WERI-Rb-1 (cell line): Measurements from ENCODE around the gene SLC22A31.
"Not testable (repeated sequence)": the region's sequence is repeated elsewhere in the genome, so short reads cannot be mapped to it uniquely, and the experiment has no call there.

Experiments
- DNase-seq: peaks from one replicate; pipeline ENCODE4 v3.0.0-alpha.2; 2020
- H3K27ac ChIP-seq: fragments of 250-450 bp; sonication (Bioruptor Pico); 2 replicates; pipeline ENCODE4 v1.5.1; 2020; ENCODE audit warnings: mild to moderate bottlenecking, moderate library complexity
- H3K27me3 ChIP-seq: fragments of 250-450 bp; sonication (Bioruptor Pico); 2 replicates; pipeline ENCODE4 v1.5.1; 2021; ENCODE audit warnings: mild to moderate bottlenecking, low read depth, moderate library complexity; ENCODE audit not compliant: insufficient read depth, severe bottlenecking
- H3K36me3 ChIP-seq: fragments of 250-450 bp; sonication (Bioruptor Pico); 2 replicates; pipeline ENCODE4 v1.5.1; 2020; ENCODE audit warnings: mild to moderate bottlenecking, moderate library complexity
- H3K4me3 ChIP-seq: 2 replicates; pipeline ENCODE4 v1.5.1; 2011; ENCODE audit warnings: low read depth, mild to moderate bottlenecking, control low read depth, low read length
- H3K9me3 ChIP-seq: fragments of 250-450 bp; sonication (Bioruptor Pico); 2 replicates; pipeline ENCODE4 v1.5.1; 2021; ENCODE audit warnings: mild to moderate bottlenecking, moderate library complexity; ENCODE audit not compliant: severe bottlenecking
- CTCF ChIP-seq: IDR thresholded peaks from 2 replicates; pipeline ENCODE4 v1.5.1; 2011; ENCODE audit warnings: low read depth, mild to moderate bottlenecking, control low read depth, inconsistent platforms, low read length

Gene SLC22A31

GRCh38 chr16:89170346-89171215 is 29.8 kb downstream of the SLC22A31 start:
- Histone ChIP-seq H3K4me3 (peak overlapping the region; percentile 33), H3K27me3 (no peaks in the 10 kb centered on the region), H3K27ac (no peak overlapping the region), H3K9me3 (no peaks in the 10 kb centered on the region), H3K36me3 (no peaks in the 10 kb centered on the region)
- 0 out of 2 replicates have a peak, but pooled peaks have one; percentile 15 for TF ChIP-seq CTCF
- peak; percentile 73 for DNase-seq

- no peak overlapping the region for H3K4me3 ChIP-seq
- no peak overlapping the region for H3K27ac ChIP-seq
- H3K27me3 ChIP-seq: no peaks in the 10 kb centered on the region
- no peak for TF ChIP-seq CTCF
- H3K9me3 ChIP-seq: no peaks in the 10 kb centered on the region
- DNase-seq: no peak
- H3K36me3 ChIP-seq: no peaks in the 10 kb centered on the region
These were observed 30.6 kb downstream of the SLC22A31 start for GRCh38 chr16:89169778-89170177.

GRCh38 chr16:89168381-89169189 is 31.8 kb downstream of the SLC22A31 start:
- H3K27ac ChIP-seq: no peak overlapping the region
- DNase-seq: no peak
- no peaks in the 10 kb centered on the region for H3K36me3 ChIP-seq
- no peaks in the 10 kb centered on the region for H3K27me3 ChIP-seq
- no peak for TF ChIP-seq CTCF
- no peak overlapping the region for H3K4me3 ChIP-seq
- no peaks in the 10 kb centered on the region for H3K9me3 ChIP-seq

- Histone ChIP-seq H3K27ac (peak overlapping the region; percentile 56), H3K9me3 (no peaks in the 10 kb centered on the region), H3K4me3 (no peak overlapping the region), H3K27me3 (no peaks in the 10 kb centered on the region), H3K36me3 (no peaks in the 10 kb centered on the region)
- TF ChIP-seq CTCF: peak; percentile 81
- DNase-seq: peak; percentile 90
These were observed 32.9 kb downstream of the SLC22A31 start for GRCh38 chr16:89167425-89167941.

GRCh38 chr16:89166696-89167424 is 33.5 kb downstream of the SLC22A31 start:
- no peaks in the 10 kb centered on the region for H3K36me3 ChIP-seq
- H3K27me3 ChIP-seq: no peaks in the 10 kb centered on the region
- DNase-seq: no peak
- peak overlapping the region; percentile 56 for H3K27ac ChIP-seq
- no peak overlapping the region for H3K4me3 ChIP-seq
- no peaks in the 10 kb centered on the region for H3K9me3 ChIP-seq
- no peak for TF ChIP-seq CTCF

GRCh38 chr16:89165681-89165979 is 34.7 kb downstream of the SLC22A31 start:
- not testable (repeated sequence) for H3K27me3 ChIP-seq, H3K36me3 ChIP-seq

More at GRCh38 chr16:89165681-89165979, 34.7 kb downstream of the SLC22A31 start:
- H3K27ac ChIP-seq, DNase-seq, H3K4me3 ChIP-seq, H3K9me3 ChIP-seq: not testable (repeated sequence)
